Mucosa of descending colon (tissue), 3 donors: Measurements from ENCODE around the gene PLEKHM3. TPM values are rescaled to one million over a fixed set of nuclear protein-coding genes. Genes with fewer than 3 reads are reported as not detected.

ENCODE experiments used
- ATAC-seq: fragments of 200-7000 bp; cut with Tn5 transposase; one replicate; pipeline ENCODE4 v1.9.1; 2020; ENCODE audit warnings: mild to moderate bottlenecking, moderate library complexity
- DNase-seq, 3 donors: peaks; one replicate each; pipeline ENCODE4 v3.0.0-alpha.2; 2020
- H3K36me3 ChIP-seq: fragments of 200-600 bp; one replicate; pipeline ENCODE4 v1.8.0; 2021; ENCODE audit warnings: low read depth, mild to moderate bottlenecking
- H3K4me1 ChIP-seq: fragments of 200-600 bp; one replicate; pipeline ENCODE4 v1.8.0; 2021; ENCODE audit warnings: low read depth, mild to moderate bottlenecking
- H3K4me3 ChIP-seq: fragments of 200-600 bp; one replicate; pipeline ENCODE4 v1.8.0; 2021; ENCODE audit warnings: mild to moderate bottlenecking
- H3K9me3 ChIP-seq: fragments of 200-600 bp; one replicate; pipeline ENCODE4 v1.8.0; 2021; ENCODE audit warnings: mild to moderate bottlenecking
- intact Hi-C, 2 donors: fragments of 100-400 bp; cut with DNase I in 1 of 2; cut with micrococcal nuclease in 1 of 2; formaldehyde crosslinking; loops; one replicate each; pipeline versions ENCODE4 v1.11.0 to v1.11.1; 2022; cut with DNase I, micrococcal nuclease
- total RNA-seq, 3 donors: library from RNA; stranded (reverse); fragmentation: NEBNext Ultra II Directional in 2 of 3; extraction: Animal tissue kit (Norgen Biotek cat#: 25700) in 2 of 3; gene quantifications; one replicate each; pipeline versions ENCODE4 v1.2.1 to v1.2.4, GENCODE V29; 2021 to 2023
- TF ChIP-seq, protein P1 (sequence below): fragments of 200-600 bp; IDR thresholded peaks from one replicate; pipeline ENCODE4 v1.8.0; 2022; ENCODE audit warnings: antibody characterized with exemption, mild to moderate bottlenecking
- donor health status: DM: no; HTN: no; CAD: no; lungs with moderate emphysema.
- donor health status: DM: no; HTN: no; CAD: no.
- donor health status: DM: no; HTN: yes; CAD: no.

PLEKHM3 gene
- total RNA-seq, 3 donors from 2014 or later, result 9.7 to 21.1 (median 12.9) TPM

DNA sequence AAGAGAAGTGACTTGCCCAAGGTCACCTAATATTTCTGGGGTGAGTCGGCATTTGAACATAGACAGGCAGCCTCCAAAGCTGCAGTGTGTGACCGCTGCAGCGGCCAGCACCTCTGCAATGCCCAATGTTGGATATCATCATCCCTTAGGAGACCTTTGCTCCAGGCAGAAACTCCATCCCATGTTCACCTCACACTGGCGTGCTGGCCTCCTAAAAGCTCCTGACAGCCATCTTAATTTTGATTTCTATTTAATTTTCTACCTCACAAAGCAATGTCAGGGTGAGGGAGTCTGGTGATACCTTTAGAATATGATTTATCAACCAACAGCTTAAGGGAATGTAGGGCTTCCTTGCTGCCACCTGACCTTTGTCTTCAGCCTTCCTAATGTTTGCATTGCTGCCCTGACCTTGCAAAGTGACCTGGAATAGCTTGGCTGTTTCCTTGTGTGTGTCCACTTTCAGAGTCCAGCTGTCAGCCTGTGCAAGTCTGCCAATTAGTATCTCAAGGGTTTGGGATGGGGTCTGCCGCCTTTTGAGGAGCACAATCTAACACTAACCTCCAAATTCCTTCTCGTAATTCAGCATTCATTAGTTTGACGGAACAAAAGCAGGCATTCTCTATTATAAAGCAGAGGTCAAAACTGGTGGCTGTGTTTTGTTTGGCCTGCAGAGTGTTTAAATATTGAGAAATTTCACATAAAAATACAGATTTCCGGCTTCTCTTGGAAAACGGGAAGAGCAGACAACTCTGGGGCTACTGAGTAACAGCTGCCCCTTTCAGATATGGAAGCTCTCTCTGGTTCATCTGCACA lies 127.6 kb downstream of the PLEKHM3 start:
- TF ChIP-seq, protein P1, sequence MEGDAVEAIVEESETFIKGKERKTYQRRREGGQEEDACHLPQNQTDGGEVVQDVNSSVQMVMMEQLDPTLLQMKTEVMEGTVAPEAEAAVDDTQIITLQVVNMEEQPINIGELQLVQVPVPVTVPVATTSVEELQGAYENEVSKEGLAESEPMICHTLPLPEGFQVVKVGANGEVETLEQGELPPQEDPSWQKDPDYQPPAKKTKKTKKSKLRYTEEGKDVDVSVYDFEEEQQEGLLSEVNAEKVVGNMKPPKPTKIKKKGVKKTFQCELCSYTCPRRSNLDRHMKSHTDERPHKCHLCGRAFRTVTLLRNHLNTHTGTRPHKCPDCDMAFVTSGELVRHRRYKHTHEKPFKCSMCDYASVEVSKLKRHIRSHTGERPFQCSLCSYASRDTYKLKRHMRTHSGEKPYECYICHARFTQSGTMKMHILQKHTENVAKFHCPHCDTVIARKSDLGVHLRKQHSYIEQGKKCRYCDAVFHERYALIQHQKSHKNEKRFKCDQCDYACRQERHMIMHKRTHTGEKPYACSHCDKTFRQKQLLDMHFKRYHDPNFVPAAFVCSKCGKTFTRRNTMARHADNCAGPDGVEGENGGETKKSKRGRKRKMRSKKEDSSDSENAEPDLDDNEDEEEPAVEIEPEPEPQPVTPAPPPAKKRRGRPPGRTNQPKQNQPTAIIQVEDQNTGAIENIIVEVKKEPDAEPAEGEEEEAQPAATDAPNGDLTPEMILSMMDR, result no peak
- Histone ChIP-seq H3K4me1 (peaks cover 11% of the 10 kb centered on the region), H3K9me3 (no peaks in the 10 kb centered on the region), H3K36me3 (no peaks in the 10 kb centered on the region), H3K4me3 (no peak overlapping the region)
- ATAC-seq, result peak; percentile 29
- intact Hi-C loops, result no loop called here
- DNase-seq, result peak in 1 of 3 donors; percentile 25

DNA sequence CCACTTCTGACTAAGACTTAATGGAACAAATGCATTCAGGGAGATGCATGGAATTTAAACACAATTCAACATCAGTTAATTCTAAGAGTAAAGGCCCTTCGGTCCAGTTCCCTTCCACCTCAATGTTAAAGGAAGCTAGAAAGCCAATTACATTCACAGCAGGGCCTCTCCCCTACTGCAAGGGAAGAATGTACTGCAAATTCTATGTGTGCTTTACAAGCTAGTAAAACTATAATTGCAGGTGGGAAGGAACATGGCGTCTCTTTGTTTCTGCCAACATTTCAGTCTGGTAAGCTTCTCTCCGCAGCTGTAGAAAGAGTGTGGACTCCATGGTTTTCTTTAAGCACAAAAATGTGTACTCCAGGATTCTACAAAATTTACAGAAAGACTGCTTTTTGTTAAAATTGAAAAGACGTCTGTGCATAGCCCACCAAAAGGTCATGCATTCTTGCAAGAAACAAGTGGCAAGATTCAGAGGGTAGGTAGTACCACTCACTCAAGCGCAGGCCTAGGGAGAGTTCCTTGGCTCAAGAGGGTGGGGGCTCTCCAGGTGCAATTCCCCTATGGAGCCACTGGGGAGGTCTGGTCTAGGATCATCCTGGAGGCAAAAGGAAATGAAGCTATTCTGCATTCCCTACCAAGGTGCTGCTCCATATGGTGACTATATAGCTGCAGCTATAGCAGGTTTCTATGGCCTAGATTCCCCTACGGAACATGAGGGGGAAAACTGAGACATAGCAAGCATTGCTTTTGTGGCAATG lies 128.6 kb downstream of the PLEKHM3 start:
- Histone ChIP-seq H3K36me3 (no peaks in the 10 kb centered on the region), H3K4me1 (peaks cover 11% of the 10 kb centered on the region), H3K4me3 (no peak overlapping the region), H3K9me3 (no peaks in the 10 kb centered on the region)
- DNase-seq, result peak in 2 of 3 donors; percentile 44 to 60
- intact Hi-C loops, result no loop called here
- TF ChIP-seq, protein P1, result no peak
- ATAC-seq, result peak; percentile 91

DNA sequence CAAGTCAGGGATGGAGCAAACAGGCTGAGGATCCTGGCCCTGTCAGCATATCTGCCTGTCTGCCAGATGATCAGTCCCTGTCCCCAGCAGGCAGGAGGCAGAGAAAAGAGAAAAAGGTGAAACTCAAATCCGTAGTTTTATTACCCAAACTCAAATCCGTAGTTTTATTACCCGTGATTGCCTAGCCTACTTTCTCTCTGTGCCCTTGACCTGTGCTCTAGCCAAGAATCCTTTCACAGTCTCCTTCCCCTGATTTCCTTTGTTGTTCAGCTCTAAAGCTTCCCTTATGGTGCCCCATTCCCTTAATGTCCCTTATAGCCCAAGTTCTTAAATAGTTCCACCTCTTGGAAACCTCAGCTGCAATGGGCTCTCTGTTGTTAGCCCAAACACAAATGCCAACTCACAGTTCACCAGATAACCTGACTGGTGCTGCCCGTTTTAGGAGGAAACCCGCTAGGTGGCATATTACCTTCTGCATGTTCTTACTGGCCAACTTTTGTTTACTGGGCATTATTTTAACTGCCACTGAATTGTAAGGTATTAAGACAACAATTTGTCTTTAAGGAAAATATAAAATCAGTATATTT lies 130.0 kb downstream of the PLEKHM3 start:
- TF ChIP-seq, protein P1, result no peak
- H3K36me3 ChIP-seq, result no peaks in the 10 kb centered on the region
- ATAC-seq, result peak; percentile 62
- H3K4me1 ChIP-seq, result peaks cover 11% of the 10 kb centered on the region
- H3K9me3 ChIP-seq, result no peaks in the 10 kb centered on the region
- DNase-seq, result peak in 2 of 3 donors; percentile 38 to 39
- H3K4me3 ChIP-seq, result no peak overlapping the region
- intact Hi-C loops, result no loop called here

DNA sequence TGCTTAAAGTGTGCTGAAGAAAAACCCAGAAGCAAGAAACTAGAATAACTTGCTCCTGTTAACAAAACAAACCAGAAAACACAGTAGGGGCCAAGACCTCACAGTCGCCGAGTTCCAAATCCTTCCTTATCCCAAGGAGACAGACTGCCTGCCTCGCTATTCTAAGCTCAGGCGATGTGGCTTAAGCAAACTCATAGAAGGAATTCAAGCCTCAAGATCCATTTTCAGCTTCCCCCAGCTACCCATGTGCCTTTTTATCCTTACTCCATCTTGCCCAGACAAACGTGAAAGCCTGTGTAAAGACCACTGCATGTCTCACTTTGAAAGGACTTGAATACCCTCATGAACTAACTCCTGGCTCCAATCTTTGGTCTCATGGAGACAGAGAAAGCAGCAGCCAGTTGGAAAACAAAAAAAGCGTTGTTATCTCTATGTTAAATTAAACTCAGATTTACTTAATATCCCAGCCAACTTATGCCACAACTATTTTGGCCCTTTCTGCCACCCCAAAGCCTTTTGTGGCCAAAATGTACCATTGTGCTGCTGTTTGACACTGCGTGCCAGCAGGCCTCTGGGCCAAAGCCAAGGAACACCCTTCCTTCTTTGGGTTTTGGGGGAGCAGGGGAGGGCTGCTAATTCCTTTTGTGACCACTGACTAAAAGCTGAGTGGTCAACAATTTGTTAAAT lies 132.5 kb downstream of the PLEKHM3 start:
- intact Hi-C loops, result no loop called here
- no peaks in the 10 kb centered on the region for H3K9me3 ChIP-seq
- H3K4me1 ChIP-seq, result peaks cover 11% of the 10 kb centered on the region
- ATAC-seq (no peak), DNase-seq (no peak)
- H3K4me3 ChIP-seq, result no peak overlapping the region
- no peaks in the 10 kb centered on the region for H3K36me3 ChIP-seq
- TF ChIP-seq, protein P1, result no peak

DNA sequence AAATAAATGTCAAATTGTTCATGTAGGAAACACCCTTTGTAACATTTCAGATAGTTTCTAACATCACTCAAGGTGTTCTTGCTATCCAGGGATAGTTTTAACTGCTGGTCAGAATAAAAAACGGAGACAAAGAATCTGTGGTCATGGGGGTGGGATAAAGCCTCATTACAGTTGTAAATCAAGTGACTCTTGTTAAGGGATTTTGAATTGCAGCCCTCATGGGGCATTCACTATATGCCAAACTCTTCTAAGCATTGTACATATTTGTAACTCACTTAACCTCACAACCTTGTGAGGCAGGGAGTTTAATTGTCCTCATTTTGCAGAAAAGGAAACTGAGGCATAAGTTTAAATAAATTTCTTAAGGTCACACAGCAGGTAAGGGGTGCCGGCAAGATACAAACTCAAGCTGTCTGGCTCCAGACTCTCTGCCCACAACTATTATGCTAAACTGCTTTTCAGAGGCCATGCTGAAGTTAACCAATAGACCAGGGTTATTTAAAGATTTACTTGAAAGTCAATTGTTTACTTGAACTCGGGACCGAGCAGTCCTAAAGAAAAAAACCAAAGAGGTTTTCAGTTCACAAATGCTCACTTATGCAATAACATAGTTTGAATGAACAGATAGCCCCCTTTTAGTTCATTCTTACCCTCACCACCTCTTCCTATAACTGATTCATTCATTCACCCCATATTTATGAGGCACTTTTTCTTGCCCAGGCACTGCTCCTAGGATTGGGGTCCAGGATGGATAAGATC lies 134.1 kb downstream of the PLEKHM3 start:
- H3K9me3 ChIP-seq, result no peaks in the 10 kb centered on the region
- peaks cover 10% of the 10 kb centered on the region for H3K4me1 ChIP-seq
- ATAC-seq, result no peak
- DNase-seq, result no peak
- intact Hi-C loops, result no loop called here
- no peak overlapping the region for H3K4me3 ChIP-seq
- H3K36me3 ChIP-seq, result no peaks in the 10 kb centered on the region
- TF ChIP-seq, protein P1, result no peak
